GM21786 (cell line): Measurements from ENCODE around the gene TMEM201.
"Not testable (repeated sequence)": the region's sequence is repeated elsewhere in the genome, so short reads cannot be mapped to it uniquely, and the experiment has no call there.

Experiments used
- ATAC-seq: cut with Tn5 transposase; IDR thresholded peaks from one replicate; pipeline ENCODE4 v1.9.1; 2021; ENCODE audit not compliant: unreplicated experiment

TMEM201 gene

DNA sequence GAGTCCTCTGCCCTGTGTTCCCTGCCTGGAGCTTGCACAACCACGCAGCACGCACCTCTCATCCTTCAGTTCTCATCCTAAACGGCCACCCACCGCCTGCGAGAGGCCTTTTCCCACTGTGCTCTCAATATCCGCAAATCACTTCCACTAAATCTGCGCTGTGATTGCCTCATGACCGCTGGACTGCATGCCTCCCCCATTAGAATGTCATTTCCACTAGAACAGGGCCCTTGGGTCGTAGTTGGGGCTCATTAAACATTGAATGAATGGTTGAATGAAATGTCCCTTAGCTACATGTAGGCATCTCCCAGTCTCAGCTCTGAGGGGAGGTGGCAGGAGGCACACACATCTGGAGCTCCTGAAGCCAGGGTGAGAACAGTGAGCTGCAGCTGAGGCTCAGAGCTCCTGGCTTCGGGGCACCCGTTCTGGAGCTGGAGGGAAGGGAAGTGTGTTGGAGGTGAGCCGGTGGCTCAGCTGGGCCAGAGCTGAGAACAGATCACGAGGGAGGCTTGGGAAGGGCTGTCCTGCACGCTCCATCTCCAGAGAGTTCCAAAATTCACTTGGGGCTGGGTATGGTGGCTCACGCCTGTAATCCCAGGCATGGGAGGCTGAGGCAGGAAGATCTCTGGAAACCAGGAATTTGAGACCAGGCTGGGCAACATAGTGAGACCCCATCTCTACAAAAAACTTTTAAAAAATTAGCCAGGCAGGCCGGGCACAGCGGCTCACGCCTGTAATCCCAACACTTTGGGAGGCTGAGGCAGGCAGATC, 30.4 kb downstream of the TMEM201 start:
- no peak for ATAC-seq

DNA sequence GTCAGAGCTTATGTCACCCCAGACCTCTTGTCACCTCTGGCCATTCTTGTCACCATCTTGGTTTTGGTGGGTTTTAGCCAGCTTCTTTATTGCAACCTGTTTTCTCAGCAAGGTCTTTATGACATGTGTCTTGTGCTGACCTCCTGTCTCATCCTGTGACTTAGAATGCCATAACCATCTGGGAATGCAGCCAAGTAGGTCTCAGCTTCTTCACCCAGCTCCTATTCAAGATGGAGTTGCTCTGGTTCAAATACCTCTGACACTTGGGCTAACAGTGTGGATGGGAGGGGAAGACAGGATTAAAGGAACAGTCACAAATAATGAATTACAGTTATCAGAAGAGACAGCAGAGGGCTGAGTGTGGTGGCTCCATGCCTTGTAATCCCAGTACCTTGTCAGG, 32.3 kb downstream of the TMEM201 start:
- ATAC-seq: no peak

DNA sequence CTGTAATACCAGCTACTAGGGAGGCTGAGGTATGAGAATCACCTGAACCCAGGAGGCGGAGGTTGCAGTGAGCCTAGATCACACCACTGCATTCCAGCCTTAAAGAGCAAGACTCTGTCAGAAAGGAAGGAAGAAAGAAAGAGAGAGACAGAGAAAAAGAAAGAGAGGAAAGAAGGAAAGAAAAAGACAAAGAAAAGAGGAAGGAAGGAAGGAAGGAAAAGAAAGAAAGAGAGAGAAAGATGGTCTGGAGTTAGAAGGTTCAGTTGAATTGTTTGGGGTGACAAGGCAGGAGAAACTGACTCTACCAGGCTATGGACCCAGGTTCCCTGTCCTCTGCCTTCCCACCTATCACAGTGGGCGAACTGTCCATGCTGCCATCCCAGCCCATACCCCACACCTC, 35.4 kb downstream of the TMEM201 start:
- no peak for ATAC-seq

DNA sequence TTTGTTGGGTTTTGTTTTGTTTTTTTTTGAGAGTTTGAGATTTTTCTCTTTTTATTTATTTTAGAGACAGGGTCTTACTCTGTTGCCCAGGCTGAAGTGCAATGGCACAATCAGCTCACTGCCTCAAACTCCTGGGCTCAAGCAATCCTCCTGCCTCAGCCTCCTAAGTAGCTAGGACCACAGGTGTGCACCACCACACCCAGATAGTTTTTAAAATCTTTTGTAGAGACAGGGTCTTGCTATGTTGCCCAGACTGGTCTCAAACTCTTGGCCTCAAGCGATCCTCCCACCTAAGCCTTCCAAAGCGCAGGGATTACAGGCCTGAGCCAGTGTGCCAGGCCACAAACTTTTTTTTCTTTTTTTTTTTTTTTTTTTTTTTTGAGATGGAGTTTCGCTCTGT, 36.3 kb downstream of the TMEM201 start:
- not testable (repeated sequence) for ATAC-seq

DNA sequence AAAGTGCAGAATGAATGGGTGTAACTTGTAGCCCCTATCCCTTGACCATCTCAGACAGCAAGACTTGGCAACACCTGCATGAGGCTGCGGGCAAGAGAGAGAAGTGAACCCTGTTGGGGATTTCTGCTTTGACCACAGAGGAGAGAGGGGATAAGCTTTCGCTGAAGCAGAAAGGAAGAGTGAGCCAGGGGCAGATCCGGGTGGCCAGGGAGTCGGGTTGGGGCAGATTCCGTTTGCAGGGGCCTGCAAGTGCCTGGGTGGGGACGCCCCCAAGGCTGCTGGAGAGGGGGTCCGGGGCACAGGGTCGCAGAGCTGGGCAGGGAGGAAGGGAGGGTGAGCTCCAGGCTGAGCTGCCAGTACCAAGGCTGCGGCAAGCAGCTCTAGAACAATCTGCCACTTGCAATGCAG, 37.5 kb downstream of the TMEM201 start:
- peak; percentile 45 for ATAC-seq

DNA sequence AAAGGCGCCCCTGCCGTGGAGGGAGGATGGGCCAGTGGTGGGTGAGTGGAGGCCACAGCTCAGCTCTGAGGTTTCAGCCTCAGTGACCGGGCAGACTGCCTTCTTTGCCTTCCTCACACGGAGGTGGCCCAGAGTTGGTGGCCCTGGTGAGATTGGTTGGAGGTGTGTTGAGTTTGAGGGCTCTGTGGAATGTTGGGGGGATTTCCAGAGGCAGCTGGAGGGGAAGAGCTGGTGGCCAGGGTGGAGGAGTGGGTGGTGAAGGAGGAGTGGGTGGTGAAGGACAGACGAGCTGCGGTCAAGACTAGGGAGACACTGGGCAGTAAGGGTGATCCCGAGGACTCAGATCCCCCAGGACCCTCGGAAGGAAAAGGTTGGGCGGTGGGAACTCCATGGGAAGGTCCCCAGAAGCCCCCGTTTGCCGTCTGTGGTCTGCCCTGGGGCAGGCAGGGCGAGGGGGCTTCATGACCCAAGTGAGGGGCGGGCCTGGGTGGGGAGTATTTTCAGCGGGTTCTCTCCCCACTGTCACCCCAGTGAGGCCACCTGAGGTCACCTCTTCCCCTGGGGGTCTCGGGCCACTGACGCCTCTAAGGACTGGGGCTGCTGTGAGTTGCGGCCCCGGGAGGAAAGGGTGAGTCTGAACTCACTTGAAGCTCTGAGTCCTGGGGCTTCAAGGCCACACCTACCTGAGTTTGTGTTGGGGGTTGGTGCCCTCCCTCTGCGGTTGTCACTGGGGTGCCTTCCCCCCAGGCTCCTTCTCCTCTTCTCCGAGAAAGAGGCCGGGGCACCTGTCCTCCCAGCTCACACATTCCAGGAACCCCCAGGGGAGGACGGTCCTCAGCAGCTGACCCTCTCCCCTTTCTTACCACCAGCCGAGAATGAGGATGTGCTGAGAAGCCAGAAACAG, 40.1 kb downstream of the TMEM201 start:
- ATAC-seq: no peak

DNA sequence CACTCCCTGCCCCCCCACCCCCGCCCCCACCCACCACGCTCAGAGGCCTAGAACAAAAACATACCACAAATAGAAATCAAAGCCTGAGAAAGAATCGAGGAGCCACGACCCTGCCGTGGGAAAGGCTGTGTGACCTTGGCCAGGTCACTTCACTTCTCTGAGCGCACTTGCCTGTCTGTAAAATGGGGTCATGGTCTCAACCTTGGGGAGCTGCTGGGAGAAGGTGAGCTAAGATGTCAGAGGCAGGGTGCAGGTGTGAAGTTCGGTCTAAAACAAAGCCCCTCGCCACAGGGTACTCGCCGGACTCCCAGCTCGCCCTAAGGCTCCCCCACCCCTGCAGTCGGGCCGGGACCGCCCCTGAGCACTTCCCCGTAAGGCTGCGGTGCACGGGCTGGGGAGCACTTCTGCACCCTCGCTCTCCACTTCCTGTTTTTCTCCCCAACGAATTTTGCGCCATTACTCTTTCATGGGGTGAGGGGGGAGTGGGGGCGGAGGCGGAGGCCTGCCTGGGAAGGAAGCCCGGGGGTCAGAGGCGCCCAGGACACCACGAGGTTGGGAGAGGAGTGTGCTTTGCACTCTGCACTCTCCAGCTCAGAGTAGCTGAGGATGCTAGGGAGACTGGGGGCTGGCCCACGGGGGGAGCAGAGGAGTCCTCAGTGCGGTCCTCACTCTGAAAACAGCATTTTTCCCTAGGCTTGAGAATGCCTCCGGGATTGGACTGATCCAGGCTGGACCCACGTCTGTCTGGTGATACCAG, 40.9 kb downstream of the TMEM201 start:
- ATAC-seq: no peak

DNA sequence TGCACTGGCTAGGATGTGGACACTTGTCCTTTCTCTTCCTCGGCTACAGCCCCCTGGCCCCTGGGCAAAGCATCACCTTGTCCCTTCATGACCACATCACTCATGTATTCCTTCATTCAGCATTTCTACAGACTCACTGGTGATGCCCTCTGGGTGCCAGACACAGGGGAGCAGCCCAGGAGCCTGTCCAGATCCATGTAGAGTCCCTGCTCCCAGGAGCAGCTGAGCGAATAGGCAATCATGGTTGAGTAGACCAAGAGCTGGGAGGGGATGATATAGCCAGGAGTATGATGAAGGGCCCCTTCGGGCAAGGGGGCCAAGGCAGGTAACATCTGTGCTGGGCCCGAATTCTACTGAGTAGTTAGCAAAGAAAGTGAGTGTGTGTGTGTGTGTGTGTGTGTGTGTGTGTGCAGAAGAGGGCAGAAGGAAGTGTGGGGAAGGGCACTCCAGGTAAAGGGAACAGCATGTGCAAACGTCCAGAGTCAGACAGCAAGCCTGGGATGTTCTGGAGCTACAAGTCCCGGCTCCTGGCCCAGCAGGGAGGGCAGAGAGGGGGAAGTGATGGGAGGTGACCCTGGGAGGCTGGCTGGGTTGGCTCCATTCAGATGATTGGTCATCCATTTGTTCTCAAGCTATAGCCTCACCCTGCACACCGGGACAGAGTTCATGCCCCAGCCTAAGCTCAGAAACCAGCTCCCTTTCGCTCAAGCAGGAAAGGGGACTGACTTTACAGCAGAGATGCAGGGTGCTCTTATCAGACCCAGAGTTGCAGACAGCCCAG, 41.8 kb downstream of the TMEM201 start:
- no peak for ATAC-seq

DNA sequence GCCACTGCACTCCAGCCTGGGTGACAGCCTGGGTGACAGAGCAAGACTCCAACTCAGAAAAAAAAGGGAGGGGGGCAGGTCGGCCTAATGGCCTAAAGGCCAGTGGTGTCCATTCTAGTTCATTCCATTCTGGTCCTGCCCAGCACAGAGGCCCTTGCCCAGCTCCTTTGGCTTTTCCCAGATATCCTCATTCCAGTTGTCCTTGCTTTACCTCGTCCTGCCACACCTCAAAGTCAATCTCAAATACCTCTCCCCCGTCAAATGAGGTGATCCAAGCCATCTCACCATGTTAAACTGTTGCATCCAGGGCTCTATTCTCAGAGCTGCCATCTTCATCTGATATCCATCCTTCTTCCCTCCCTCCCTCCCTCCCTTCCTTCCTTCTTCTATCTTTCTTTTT, 42.9 kb downstream of the TMEM201 start:
- ATAC-seq: no peak

DNA sequence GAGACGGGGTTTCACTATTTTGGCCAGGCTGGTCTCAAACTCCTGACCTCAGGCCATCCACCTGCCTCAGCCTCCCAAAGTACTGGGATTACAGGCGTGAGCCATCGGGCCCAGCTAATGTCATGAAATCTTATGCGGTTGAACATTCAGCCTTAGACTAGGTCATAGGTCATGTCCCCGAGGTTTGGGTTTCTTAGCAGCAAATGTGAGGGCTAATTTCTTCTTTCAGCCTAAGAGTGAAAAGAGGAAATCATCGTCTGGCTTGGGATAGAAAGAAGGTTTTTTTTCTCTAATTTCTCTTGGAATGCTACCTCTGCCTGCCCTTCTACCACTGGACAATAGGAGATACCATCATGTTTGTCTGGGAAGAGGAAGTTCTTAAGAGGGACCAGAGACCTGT, 44.8 kb downstream of the TMEM201 start:
- ATAC-seq: no peak

DNA sequence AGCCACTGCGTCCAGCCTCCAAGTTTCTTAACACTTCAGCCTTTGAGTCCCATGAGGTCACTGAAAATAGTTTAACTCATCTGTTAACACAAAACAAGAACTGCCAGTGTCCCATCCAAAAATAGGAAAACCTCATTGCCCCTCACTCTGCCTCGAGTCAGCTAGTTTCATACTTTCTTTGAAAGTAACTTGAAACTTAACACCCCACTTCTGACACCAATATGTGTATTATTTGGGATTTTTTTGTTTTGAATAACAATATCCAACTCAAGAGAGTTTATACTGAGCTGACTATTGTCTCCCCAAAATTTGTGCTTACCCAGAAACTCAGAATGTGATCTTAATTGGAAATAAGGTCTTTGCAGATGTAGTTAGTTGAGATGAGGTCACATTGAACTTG, 45.9 kb downstream of the TMEM201 start:
- ATAC-seq: no peak

DNA sequence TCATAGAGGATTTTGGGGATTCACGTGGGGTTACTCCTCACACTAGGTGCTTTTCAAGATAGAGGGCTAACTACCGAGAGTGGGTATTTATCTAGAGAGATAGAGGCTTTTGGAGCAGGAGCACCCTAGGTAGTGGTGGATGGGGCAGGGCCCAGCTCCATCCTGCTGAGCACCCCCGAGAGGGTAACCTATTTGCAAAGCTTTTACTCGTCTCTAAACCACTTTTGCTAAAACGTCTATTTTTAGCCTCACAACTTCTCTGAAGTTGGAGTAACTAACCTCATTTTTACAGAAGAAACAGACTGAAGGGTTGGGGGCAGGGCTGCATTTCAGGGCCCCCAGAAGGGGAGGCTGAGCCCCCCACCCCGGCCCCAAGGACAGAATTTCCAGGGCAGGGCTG, 50.5 kb downstream of the TMEM201 start:
- no peak for ATAC-seq

DNA sequence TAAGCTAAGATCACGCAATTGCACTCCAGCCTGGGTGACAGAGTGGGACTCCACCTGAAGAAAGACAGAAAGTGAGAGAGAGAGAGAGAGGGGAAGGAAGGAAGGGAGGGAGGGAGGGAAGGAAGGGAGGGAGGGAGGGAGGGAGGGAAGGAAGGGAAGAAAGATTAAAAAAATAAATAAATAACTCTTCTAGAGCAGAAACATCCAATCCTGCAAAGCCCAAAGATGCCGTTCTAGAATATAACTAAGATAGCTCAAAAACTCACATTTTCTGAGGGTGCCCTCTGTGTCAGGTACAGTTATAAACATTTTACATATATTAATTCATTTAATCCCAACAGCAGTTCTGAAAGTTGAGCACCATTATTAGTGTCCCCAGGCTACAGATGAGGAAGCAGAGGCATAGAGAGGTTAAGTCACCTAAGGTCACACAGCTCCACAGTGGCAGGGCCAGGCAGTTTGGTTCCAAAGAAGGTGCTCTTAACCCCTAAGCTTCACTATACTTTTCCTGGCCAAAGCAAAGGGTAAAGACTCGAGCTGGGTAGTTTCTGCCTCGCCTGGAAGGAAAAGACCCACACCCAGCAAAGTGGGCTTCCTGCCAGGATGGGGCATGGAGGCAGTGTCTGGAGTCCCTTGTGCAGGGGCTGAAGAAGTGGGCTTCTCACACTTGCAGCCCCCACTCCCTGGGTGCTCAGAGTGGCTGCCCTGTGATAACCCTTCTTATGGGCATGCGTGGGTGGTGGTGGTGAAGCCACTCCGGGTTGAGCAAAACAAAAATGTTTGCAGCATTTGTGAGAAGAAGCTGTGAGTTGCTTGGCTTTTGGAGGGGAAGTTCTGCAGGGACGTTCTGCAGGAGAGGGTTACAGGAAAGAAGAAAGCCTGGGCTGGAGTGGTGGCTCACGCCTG, 54.9 kb downstream of the TMEM201 start:
- no peak for ATAC-seq

DNA sequence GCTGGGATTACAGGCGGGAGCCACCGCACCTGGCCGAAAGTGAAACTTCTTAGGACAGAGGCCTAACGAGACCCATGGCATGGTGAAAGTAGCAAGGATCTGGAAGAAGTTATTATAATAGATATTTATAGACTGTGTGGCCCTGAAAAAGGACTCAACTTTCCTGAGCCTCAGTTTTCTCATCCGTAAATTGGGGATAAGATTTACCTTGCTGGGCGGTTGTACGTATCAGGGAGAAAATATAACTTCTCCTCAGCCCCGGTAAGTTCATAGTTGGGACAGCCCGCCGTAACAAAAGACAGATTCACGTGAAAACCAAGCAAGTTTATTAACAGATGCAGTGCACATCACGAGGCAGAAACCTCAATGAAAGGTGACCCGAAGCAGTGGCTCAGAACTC, 57.3 kb downstream of the TMEM201 start:
- ATAC-seq: no peak

DNA sequence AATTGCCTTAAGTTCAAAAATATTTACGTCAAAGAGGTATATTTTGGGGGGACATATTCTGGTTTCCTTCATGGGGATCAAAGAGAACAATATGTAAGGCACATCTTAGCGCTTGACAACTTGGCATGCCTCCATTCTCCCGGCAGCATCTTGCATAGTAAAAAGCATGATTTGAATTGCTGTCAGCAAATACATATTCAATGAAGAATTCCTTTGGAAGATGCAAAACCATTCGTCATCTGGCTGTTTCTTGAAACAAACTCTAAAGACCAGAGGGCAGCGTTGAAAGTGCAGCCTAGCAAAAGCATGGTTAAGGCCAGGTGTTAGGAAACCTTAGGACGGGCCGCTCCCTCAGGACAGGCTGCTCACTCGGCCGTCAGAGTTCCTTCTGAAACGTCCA, 59.5 kb downstream of the TMEM201 start:
- no peak for ATAC-seq

DNA sequence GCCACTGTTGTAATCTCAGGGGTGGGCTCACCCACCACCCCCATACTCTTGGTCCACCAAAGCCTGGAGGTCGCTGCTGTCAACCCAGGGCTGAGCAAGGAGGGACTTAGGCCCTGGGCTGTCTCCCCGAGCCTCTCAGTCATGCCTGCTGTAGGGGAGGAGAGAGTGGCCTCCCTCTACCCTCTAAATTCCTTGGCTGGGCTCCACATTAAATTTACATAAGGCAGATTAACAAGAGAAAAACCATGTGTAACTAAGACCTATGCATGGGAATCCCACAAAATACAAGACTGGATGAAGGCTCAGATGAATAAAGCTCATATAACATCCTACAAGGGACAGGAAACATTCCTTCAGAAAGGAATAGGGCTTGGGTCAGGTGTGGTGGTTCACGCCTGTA, 61.1 kb downstream of the TMEM201 start:
- no peak for ATAC-seq

DNA sequence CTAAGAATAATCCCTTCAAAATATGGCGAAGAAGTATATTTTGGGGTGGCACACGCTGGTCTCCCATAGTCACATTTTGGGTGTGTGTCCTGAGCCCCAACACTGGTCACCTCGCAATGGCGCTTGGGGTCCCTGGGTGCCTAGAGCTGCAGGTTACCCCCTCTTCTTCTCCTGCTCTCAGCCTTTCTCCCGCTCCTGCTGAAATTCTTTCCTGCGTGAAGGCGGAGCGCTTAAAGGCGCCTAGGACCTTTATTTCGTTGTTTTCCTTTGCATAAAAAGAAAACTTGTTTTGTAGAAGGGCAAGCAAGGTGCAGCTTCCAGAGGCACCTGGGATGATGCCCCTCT, 62.5 kb downstream of the TMEM201 start:
- ATAC-seq: no peak

DNA sequence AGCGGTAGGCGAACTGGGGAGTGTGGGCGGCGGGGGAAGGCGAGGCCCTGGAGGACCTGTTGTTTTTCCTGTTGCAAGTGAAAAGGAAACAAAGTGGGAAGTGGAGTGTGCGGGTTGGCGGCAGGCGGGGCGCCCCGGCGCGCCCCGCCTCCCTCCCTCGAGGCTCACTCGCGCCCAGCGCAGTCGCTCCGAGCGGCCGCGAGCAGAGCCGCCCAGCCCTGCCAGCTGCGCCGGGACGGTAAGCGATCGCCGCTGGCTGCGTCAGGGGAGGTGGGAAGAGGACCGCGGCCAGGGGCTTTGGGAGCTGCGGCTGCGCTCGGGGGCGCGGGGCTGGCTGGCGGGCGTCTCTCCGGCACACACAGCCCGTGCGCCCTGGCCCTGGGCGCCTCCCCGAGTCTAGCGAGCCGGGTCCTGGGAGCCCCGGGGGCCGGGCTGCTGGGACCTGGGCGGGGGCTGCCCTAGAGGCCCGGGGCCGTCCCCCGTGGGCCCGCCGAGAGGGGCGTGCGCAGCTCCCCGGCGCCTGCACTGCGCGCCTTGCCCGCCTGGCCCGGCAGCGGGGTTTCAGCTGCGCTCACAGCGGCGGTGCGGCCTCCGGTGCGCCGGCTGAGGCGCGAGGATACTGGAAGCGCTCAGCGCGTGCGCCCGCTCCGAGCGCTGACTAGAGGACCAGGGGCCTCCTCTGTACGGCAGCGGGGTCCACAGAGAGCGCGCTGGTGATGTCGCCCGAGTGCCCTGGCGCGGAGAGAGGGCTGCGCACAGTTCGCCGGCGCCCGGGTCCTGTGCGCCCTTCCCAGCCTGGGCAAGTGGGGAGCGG, 63.1 kb downstream of the TMEM201 start, which contains the start of gene PIK3CD:
TSS of gene PIK3CD (plus strand) at position 167 of the 814 bp plus-strand sequence. CDS start 58,725 bp downstream, outside the sequence.
- no peak for ATAC-seq
